ENCODE data around the gene UBE3D. TPM values are rescaled to one million over a fixed set of nuclear protein-coding genes. Genes with fewer than 3 reads are reported as not detected.

UBE3D gene
- total and polyA plus RNA-seq, 12 donors: 1.9 to 4.6 (median 2.6) TPM

DNA sequence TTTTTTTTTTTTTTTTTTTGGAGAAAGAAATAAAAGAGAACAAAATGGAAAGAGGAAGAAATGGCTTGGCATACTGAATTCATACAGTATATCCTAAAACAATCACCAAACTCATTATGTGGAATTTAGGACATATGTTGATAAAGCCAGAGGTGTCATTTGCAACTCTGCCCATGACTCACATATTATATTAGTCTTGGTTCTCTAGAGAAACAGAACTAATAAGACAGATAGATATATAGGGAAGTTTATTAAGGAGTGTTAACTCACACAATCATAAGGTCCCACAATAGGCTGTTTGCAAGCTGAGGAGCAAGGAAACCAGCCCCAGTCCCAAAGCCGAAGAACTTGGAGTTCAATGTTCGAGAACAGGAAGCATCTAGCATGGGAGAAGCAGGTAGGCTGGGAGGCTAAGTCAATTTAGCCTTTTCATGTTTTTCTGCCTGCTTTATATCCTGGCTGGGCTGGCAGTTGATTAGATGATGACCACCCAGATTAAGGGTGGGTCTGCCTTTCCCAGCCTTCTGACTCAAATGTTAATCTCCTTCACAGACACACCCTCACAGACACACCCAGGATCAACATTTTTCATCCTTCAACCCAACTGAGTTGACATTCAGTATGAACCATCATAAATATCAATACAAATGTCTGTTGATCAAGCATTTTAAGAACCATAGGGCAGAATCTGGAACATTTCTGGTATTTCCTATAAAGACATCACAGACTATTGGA, 102.3 kb downstream of the UBE3D start:
- H3K4me1 ChIP-seq: no peaks in the 10 kb centered on the region
- DNase-seq (no peak), ATAC-seq (no peak)
- no peaks in the 10 kb centered on the region for H3K9me3 ChIP-seq
- 95 to 96% methylated on average over 2 of the region's 2 CpGs for WGBS, 2 donors
- H3K27ac ChIP-seq: no peak overlapping the region
- H3K27me3 ChIP-seq: no peaks in the 10 kb centered on the region
- H3K36me3 ChIP-seq: no peaks in the 10 kb centered on the region
- TF ChIP-seq, protein P1, sequence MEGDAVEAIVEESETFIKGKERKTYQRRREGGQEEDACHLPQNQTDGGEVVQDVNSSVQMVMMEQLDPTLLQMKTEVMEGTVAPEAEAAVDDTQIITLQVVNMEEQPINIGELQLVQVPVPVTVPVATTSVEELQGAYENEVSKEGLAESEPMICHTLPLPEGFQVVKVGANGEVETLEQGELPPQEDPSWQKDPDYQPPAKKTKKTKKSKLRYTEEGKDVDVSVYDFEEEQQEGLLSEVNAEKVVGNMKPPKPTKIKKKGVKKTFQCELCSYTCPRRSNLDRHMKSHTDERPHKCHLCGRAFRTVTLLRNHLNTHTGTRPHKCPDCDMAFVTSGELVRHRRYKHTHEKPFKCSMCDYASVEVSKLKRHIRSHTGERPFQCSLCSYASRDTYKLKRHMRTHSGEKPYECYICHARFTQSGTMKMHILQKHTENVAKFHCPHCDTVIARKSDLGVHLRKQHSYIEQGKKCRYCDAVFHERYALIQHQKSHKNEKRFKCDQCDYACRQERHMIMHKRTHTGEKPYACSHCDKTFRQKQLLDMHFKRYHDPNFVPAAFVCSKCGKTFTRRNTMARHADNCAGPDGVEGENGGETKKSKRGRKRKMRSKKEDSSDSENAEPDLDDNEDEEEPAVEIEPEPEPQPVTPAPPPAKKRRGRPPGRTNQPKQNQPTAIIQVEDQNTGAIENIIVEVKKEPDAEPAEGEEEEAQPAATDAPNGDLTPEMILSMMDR (IDR thresholded peaks at IDR 0.05): no peak
- H3K4me3 ChIP-seq: no peak overlapping the region
- intact Hi-C loops (cut with DNase I): no loop called here

DNA sequence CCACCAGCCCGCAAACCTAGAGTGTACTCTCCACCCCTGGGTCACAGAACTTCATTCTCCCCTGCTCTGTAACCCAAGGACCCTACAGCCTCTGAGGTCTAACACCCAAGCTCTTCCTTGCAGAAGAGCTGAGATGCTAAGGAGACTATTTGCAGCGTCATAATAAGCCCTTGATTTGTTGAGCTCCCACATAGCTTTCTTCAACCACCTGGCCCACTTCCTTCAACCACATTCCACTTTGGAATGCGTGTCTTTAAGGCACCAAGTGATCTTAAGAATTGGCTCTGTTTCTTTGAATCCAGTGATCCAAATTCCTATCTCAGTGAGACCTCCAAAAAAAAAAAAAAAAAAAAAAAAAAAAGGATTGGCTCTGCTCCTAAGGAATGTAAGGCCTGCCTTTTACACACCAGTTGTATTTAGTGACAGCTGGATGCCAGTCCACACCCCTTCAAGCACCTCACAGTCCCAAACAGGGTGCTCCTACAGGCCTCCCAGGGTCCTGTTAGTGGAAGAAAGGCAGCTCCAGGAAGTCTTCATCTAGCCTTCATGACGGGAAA, 106.2 kb downstream of the UBE3D start:
- Histone ChIP-seq H3K9me3 (no peaks in the 10 kb centered on the region), H3K4me3 (no peak overlapping the region), H3K27ac (no peak overlapping the region), H3K4me1 (peaks cover 0 to 6% (median 0%) of the 10 kb centered on the region in 9 donors), H3K27me3 (no peaks in the 10 kb centered on the region), H3K36me3 (peaks cover 0 to 8% (median 0%) of the 10 kb centered on the region in 9 donors)
- WGBS, 2 donors: 68 to 75% methylated on average over 4 of the region's 4 CpGs
- ATAC-seq: no peak
- TF ChIP-seq, protein P1 (IDR thresholded peaks at IDR 0.05): no peak
- intact Hi-C loops (cut with DNase I): no loop called here
- no peak for DNase-seq

GRCh38 chr6:82958551-82958950, 107.1 kb downstream of the UBE3D start:
- H3K27ac ChIP-seq: no peak overlapping the region
- H3K4me1 ChIP-seq: peaks cover 0 to 10% (median 3%) of the 10 kb centered on the region in 9 donors
- TF ChIP-seq, protein P1 (IDR thresholded peaks at IDR 0.05): no peak
- ATAC-seq (no peak), DNase-seq (no peak)
- no peak overlapping the region for H3K4me3 ChIP-seq
- peaks cover 0 to 8% (median 0%) of the 10 kb centered on the region in 9 donors for H3K36me3 ChIP-seq
- H3K27me3 ChIP-seq: no peaks in the 10 kb centered on the region
- no peaks in the 10 kb centered on the region for H3K9me3 ChIP-seq
- intact Hi-C loops (cut with DNase I): no loop called here
- WGBS, 2 donors: 79 to 85% methylated on average over 1 of the region's 1 CpG

- H3K27me3 ChIP-seq: no peaks in the 10 kb centered on the region
- DNase-seq (no peak), ATAC-seq (no peak)
- no peak overlapping the region for H3K4me3 ChIP-seq
- peaks cover 0 to 16% (median 7%) of the 10 kb centered on the region in 9 donors for H3K4me1 ChIP-seq
- intact Hi-C loops (cut with DNase I): no loop called here
- H3K27ac ChIP-seq: no peak overlapping the region
- 82 to 83% methylated on average over 2 of the region's 2 CpGs for WGBS, 2 donors
- H3K9me3 ChIP-seq: no peaks in the 10 kb centered on the region
- TF ChIP-seq, protein P1 (IDR thresholded peaks at IDR 0.05): no peak
- peaks cover 0 to 8% (median 0%) of the 10 kb centered on the region in 9 donors for H3K36me3 ChIP-seq
Observed at GRCh38 chr6:82957868-82958245, 107.8 kb downstream of the UBE3D start.
